ENCODE data around the gene GRIN2C. TPM values are rescaled to one million over a fixed set of nuclear protein-coding genes. Genes with fewer than 3 reads are reported as not detected.
A peak's percentile ranks its signal among the peaks of the same experiment; 100 is the strongest.

The GRIN2C gene
- total RNA-seq, 6 experiments from 2014 or later = 0.05 to 0.07 TPM; not detected in 4

DNA sequence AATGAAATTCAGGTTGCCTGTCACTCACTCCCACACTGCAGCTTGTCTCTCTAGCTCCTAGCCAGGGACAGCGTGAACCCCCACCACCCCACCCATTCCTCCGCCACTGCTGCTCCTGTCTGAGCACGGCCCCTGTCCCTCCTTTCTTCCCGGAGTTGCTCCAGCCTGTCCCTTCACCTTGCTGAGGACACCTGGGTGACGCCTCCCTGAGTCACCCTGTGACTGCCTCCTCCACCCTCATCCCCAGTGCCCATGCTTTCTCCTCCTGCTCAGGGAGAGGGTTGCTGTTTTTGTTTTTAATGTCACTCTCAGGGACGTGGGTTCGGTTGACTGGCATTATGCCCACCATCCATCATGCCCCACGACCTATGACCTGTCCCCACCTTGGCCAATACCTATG is 57.8 kb downstream of the GRIN2C start:
- H3K36me3 Mint-ChIP-seq (ENCODE audit: low read depth) = peaks cover 6% of the 10 kb centered on the region; the same call in 1 of the 2 replicates
- H3K4me3 Mint-ChIP-seq = no peak overlapping the region
- DNase-seq = no peak

DNA sequence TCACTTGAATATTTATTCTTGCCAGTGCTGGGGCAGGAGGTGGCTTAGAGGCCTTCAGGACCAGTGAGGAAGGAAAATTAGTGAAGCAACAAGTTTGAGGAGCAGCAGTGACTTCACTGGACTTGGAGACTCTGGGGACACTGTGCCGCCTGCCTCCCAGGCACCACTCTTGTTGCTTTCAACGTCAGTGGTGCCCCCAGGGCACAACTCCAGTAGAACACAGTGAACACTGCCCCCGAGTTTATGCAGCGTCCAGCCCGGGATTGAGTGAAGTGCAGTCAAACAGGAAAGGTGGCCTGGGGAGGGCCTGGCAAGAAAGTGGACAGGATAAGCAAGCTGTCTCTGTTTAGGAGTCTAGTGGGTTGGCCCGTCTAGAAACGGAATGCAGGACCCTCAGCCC is 59.2 kb downstream of the GRIN2C start:
- H3K9me3 Mint-ChIP-seq = no peaks in the 10 kb centered on the region
- H3K27ac Mint-ChIP-seq = no peak overlapping the region
- H3K4me3 Mint-ChIP-seq = no peak overlapping the region
- no peak for DNase-seq
- TF ChIP-seq, protein P1, sequence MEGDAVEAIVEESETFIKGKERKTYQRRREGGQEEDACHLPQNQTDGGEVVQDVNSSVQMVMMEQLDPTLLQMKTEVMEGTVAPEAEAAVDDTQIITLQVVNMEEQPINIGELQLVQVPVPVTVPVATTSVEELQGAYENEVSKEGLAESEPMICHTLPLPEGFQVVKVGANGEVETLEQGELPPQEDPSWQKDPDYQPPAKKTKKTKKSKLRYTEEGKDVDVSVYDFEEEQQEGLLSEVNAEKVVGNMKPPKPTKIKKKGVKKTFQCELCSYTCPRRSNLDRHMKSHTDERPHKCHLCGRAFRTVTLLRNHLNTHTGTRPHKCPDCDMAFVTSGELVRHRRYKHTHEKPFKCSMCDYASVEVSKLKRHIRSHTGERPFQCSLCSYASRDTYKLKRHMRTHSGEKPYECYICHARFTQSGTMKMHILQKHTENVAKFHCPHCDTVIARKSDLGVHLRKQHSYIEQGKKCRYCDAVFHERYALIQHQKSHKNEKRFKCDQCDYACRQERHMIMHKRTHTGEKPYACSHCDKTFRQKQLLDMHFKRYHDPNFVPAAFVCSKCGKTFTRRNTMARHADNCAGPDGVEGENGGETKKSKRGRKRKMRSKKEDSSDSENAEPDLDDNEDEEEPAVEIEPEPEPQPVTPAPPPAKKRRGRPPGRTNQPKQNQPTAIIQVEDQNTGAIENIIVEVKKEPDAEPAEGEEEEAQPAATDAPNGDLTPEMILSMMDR (IDR thresholded peaks at IDR 0.05) = no peak
- H3K36me3 Mint-ChIP-seq (ENCODE audit: low read depth) = peaks cover 6% of the 10 kb centered on the region; the same call in 1 of the 2 replicates
- H3K4me1 Mint-ChIP-seq (ENCODE audit: low read depth) = peaks cover 34% of the 10 kb centered on the region
- H3K27me3 Mint-ChIP-seq (ENCODE audit: insufficient read depth) = no peaks in the 10 kb centered on the region

More for the DNA sequence above, 57.8 kb downstream of the GRIN2C start:
- TF ChIP-seq, protein P1 (IDR thresholded peaks at IDR 0.05) = no peak
- Mint-ChIP-seq H3K4me1 (ENCODE audit: low read depth) (peaks cover 32% of the 10 kb centered on the region), H3K27me3 (ENCODE audit: insufficient read depth) (no peaks in the 10 kb centered on the region), H3K9me3 (no peaks in the 10 kb centered on the region), H3K27ac (no peak overlapping the region)

DNA sequence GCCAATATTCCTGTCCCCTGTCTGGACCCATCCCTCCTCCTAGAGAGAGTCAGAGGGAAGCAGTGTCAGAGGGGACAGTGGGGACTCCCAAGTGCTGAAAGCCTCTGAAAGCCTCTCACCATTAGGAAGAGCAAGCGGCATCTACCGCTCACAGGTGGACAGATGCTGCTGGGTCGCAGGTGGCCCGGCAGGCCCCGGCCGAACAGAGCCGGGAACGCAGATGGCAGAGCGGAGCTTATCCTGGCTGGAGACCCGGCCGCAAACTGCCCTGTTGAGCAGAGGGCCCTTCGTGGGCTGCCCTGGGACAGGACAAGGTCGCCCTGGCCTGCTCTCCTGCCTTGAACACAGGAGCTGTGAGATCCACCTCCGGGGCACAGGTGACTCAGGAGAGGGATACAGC is 60.6 kb downstream of the GRIN2C start:
- Mint-ChIP-seq H3K27me3 (ENCODE audit: insufficient read depth) (peaks cover 2% of the 10 kb centered on the region; the same call in 1 of the 2 replicates), H3K36me3 (ENCODE audit: low read depth) (peaks cover 6% of the 10 kb centered on the region; the same call in 1 of the 2 replicates), H3K9me3 (no peaks in the 10 kb centered on the region), H3K27ac (peak overlapping the region; percentile 94), H3K4me3 (peak overlapping the region; percentile 65), H3K4me1 (ENCODE audit: low read depth) (peaks cover 34% of the 10 kb centered on the region)
- TF ChIP-seq, protein P1 (IDR thresholded peaks at IDR 0.05) = no peak
- no peak for DNase-seq

DNA sequence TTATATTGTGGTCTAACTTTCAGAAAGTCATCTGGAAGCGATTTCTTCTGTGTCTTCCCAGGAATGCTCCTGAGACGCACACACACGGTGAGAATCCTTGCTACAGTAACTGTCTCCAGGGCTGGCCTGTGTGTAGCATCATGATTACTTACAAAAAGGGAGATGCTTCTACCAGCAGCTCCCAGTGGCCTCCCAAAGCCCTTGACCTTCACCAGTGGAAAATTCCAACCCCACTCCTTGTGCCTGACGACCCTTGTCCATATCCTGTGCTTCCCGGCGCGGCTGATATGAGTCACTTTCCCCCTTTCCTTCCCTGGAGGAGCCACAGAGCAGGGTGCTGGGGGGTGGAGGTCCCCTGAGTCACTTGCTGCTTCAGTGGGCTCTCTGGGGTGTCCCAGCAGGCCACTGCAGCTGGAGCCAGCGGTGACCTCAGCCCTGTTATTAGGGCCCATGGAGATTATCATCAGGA is 61.4 kb downstream of the GRIN2C start:
- H3K36me3 Mint-ChIP-seq (ENCODE audit: low read depth) = peaks cover 6% of the 10 kb centered on the region; the same call in 1 of the 2 replicates
- peak; percentile 57 for DNase-seq

DNA sequence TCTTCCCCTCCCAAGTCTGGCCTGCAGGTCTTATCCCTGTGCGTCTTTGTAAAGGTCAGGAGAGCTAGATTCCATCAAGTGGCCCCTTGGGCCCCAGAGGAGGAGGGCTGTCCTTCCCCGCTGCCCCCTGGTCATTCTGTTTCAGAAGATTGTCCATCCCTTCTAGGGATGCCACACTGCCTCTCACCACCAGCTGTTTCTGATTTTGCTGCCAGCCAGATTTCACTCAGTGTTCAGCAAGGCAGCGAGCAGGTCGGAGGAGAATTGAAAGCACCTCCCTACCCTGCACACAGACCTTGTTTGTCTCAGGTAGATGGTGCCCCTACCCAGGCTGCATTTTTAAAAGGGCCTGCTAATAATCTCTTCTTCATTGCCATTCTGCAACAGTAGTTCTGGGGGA is 61.9 kb downstream of the GRIN2C start:
- Mint-ChIP-seq H3K9me3 (no peaks in the 10 kb centered on the region), H3K36me3 (ENCODE audit: low read depth) (peaks cover 6% of the 10 kb centered on the region; the same call in 1 of the 2 replicates), H3K27me3 (ENCODE audit: insufficient read depth) (peaks cover 2% of the 10 kb centered on the region; the same call in 1 of the 2 replicates), H3K4me3 (peak overlapping the region; percentile 58), H3K4me1 (ENCODE audit: low read depth) (peaks cover 34% of the 10 kb centered on the region), H3K27ac (peak overlapping the region; percentile 94)
- TF ChIP-seq, protein P1 (IDR thresholded peaks at IDR 0.05) = no peak
- no peak for DNase-seq

More for the DNA sequence above, 61.4 kb downstream of the GRIN2C start:
- peak overlapping the region; percentile 94 for H3K27ac Mint-ChIP-seq
- H3K4me3 Mint-ChIP-seq = peak overlapping the region; percentile 58
- TF ChIP-seq, protein P1 (IDR thresholded peaks at IDR 0.05) = no peak
- peaks cover 2% of the 10 kb centered on the region; the same call in 1 of the 2 replicates for H3K27me3 Mint-ChIP-seq (ENCODE audit: insufficient read depth)
- no peaks in the 10 kb centered on the region for H3K9me3 Mint-ChIP-seq
- H3K4me1 Mint-ChIP-seq (ENCODE audit: low read depth) = peaks cover 34% of the 10 kb centered on the region

Measured in HFFc6 (cell line).